ENCODE measurements around the gene GTF2IRD1. TPM values are rescaled to one million over a fixed set of nuclear protein-coding genes. Genes with fewer than 3 reads are reported as not detected.

Gene GTF2IRD1
- total RNA-seq, 1 experiment from 2014 or later, result 34.3 TPM

- peak overlapping the region; percentile 35 to 71 for H3K4me3 Mint-ChIP-seq
- Histone ChIP-seq H4K5ac (ENCODE audit: insufficient read length, low read depth, low read length) (peak overlapping the region; percentile 63), H3K23ac (ENCODE audit: insufficient read length, low read depth, low read length) (no peak overlapping the region), H4K20me1 (ENCODE audit: control insufficient read depth, insufficient read depth, insufficient read length) (no peaks in the 10 kb centered on the region), H3K9ac (ENCODE audit: extremely low read depth, insufficient read length, low read length) (peak overlapping the region; percentile 61), H3K9me3 (ENCODE audit: control insufficient read depth, low read depth, low read length) (no peaks in the 10 kb centered on the region), H3K4ac (ENCODE audit: low read depth, low read length) (no peak overlapping the region), H3K14ac (ENCODE audit: insufficient read depth, low read length) (no peak overlapping the region; the same call in 1 of the 2 replicates), H2BK12ac (ENCODE audit: insufficient read length, low read depth, low read length) (no peak overlapping the region), H2BK5ac (ENCODE audit: insufficient read length, low read length) (peak overlapping the region; percentile 41), H4K91ac (ENCODE audit: insufficient read length, low read depth, low read length) (no peak overlapping the region), H3K4me2 (ENCODE audit: insufficient read depth, insufficient read length, low read length) (no peak overlapping the region), H3K56ac (ENCODE audit: insufficient read length, low read depth, low read length) (no peak overlapping the region), H3K23me2 (ENCODE audit: insufficient read length, low read depth, low read length, poor library complexity, severe bottlenecking) (no peaks in the 10 kb centered on the region), H3K4me1 (ENCODE audit: insufficient read depth, low read length) (no peaks in the 10 kb centered on the region; the same call in 1 of the 2 replicates), H3K27ac (ENCODE audit: insufficient read length, low read depth, low read length) (peak overlapping the region; percentile 18), H3K79me1 (ENCODE audit: insufficient read depth, low read depth, low read length, poor library complexity, severe bottlenecking) (no peaks in the 10 kb centered on the region), H3K79me2 (ENCODE audit: insufficient read depth, low read length) (no peaks in the 10 kb centered on the region), H3T11ph (ENCODE audit: low read length) (peak overlapping the region; percentile 21), H2BK20ac (ENCODE audit: low read depth, low read length, poor library complexity, severe bottlenecking) (no peak overlapping the region), H3K18ac (ENCODE audit: insufficient read length, low read depth, low read length) (peak overlapping the region; percentile 64), H3K27me3 (ENCODE audit: insufficient read depth, low read length) (no peaks in the 10 kb centered on the region), H2AFZ (ENCODE audit: low read length) (no peak overlapping the region), H4K8ac (replicated peaks; ENCODE audit: insufficient read length, low read depth, low read length) (peak overlapping the region; percentile 31), H2BK120ac (ENCODE audit: low read depth, low read length, poor library complexity, severe bottlenecking) (no peak overlapping the region), H2BK15ac (ENCODE audit: low read depth, low read length) (no peak overlapping the region), H2AK5ac (ENCODE audit: insufficient read length, low read length) (no peak overlapping the region)
- peak; percentile 47 for DNase-seq
- H3K27ac Mint-ChIP-seq, result peak overlapping the region; percentile 97 to 100 (median 100)
- peaks cover 21 to 34% of the 10 kb centered on the region in 2 experiments for H3K4me1 Mint-ChIP-seq
- H3K9me3 Mint-ChIP-seq, result no peaks in the 10 kb centered on the region; a peak in 1 of 5 replicates
- no peak for TF ChIP-seq CTCF (conservative IDR thresholded peaks at IDR 0.05)
- WGBS (ENCODE audit: extremely low coverage, insufficient read length, low lambda C conversion rate), result no CpG with 5 or more reads among the region's 12 CpGs
- H3K27me3 Mint-ChIP-seq (ENCODE audit: low read depth), result no peaks in the 10 kb centered on the region
- peaks cover 0 to 9% (median 0%) of the 10 kb centered on the region in 3 experiments; a peak in 1 of 7 replicates for H3K36me3 Mint-ChIP-seq (ENCODE audit: insufficient read depth in 1 of 3, low read depth in 3 of 3)
Observed at GRCh38 chr7:74627661-74628411, 174.1 kb downstream of the GTF2IRD1 start.

All from H9 (cell line).